HG03457 (cell line): Measurements from ENCODE around the gene PCSK6.

Experiments
- ATAC-seq: cut with Tn5 transposase; IDR thresholded peaks from one replicate; pipeline ENCODE4 v1.9.1; 2021; ENCODE audit warnings: moderate number of reproducible peaks; ENCODE audit not compliant: unreplicated experiment

The PCSK6 gene

GRCh38 chr15:101448336-101448735 lies 41.2 kb downstream of the PCSK6 start:
- ATAC-seq = no peak

- ATAC-seq = no peak
Measured at GRCh38 chr15:101447561-101448071, 41.9 kb downstream of the PCSK6 start.

- no peak for ATAC-seq
Measured at GRCh38 chr15:101447168-101447533, 42.4 kb downstream of the PCSK6 start.

GRCh38 chr15:101446518-101447167 lies 42.9 kb downstream of the PCSK6 start:
- no peak for ATAC-seq

GRCh38 chr15:101445562-101446517 lies 43.7 kb downstream of the PCSK6 start:
- no peak for ATAC-seq

GRCh38 chr15:101444807-101445508 lies 44.5 kb downstream of the PCSK6 start:
- ATAC-seq = no peak

GRCh38 chr15:101444015-101444414 lies 45.5 kb downstream of the PCSK6 start:
- no peak for ATAC-seq

GRCh38 chr15:101442272-101442671 lies 47.2 kb downstream of the PCSK6 start:
- ATAC-seq = no peak

- ATAC-seq = no peak
Measured at GRCh38 chr15:101441696-101442095, 47.8 kb downstream of the PCSK6 start.

GRCh38 chr15:101440846-101441590 lies 48.5 kb downstream of the PCSK6 start:
- no peak for ATAC-seq

- no peak for ATAC-seq
Measured at GRCh38 chr15:101439920-101440319, 49.6 kb downstream of the PCSK6 start.

GRCh38 chr15:101439285-101439919 lies 50.1 kb downstream of the PCSK6 start:
- no peak for ATAC-seq

- no peak for ATAC-seq
Measured at GRCh38 chr15:101438482-101439284, 50.8 kb downstream of the PCSK6 start.

- ATAC-seq = no peak
Measured at GRCh38 chr15:101437618-101438481, 51.7 kb downstream of the PCSK6 start.

GRCh38 chr15:101437209-101437608 lies 52.3 kb downstream of the PCSK6 start:
- no peak for ATAC-seq

GRCh38 chr15:101436526-101436925 lies 53.0 kb downstream of the PCSK6 start:
- no peak for ATAC-seq

- no peak for ATAC-seq
Measured at GRCh38 chr15:101435761-101436160, 53.7 kb downstream of the PCSK6 start.
